GM21390 (cell line): ENCODE results near the gene MTAP.

Source experiments
- ATAC-seq: cut with Tn5 transposase; IDR thresholded peaks from one replicate; pipeline ENCODE4 v1.9.1; 2021; ENCODE audit not compliant: unreplicated experiment

MTAP gene

DNA sequence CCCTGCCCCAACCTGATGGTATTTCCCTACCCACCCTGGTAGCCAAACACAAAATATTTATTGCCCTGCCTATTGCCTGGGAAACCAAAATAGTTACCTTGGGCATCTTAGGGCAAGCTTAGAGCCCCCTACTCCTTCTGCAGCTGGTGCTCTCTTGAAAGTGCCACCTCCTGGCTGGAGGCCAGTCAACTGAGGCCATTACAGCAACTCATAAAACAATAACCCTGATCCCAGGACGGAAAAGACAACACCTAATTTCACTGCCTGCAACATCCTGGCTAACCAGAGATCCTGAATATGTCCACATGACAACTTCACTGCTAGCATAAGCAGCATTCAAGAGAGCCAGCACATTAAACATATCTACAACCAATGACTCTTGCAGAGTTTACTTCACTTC, 38.7 kb downstream of the MTAP start:
- no peak for ATAC-seq

DNA sequence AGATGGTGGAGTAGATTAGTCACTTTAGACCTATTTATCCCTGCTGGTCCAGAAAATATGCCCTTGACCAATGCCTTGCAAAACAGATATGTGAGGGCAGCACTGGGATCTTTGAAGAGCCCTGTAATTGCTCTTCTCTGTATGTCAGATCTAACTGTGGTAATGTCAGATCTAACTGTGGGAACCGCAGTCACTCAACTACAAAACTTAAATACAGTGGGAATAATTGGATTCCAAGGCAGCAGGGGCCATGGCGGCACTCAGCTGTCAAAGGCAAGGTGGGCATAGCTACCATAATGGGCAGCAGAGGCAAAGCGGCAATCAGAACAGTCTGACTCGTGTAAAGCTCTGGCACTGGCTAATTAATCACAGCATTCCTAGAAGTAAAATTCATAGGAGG, 46.2 kb downstream of the MTAP start:
- ATAC-seq, result no peak

DNA sequence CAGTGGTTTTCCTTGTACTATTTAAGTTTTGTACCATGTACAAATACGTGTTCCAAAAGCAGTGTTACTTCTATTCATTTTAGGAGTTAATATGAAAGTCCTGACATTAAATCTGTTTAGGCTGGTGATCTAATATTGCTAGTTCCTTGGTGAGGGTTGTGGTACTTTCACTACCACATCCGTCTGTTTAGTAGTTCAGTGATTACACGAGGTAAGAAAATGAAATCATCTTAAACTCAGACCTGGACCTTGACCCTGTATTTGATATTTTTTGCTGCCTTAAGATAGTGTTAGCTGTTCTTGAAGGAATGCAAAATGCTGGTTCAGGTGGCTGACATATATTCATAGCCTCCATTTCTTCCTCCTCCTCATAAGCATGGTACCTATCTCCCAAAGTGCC, 50.3 kb downstream of the MTAP start:
- ATAC-seq, result peak; percentile 99

DNA sequence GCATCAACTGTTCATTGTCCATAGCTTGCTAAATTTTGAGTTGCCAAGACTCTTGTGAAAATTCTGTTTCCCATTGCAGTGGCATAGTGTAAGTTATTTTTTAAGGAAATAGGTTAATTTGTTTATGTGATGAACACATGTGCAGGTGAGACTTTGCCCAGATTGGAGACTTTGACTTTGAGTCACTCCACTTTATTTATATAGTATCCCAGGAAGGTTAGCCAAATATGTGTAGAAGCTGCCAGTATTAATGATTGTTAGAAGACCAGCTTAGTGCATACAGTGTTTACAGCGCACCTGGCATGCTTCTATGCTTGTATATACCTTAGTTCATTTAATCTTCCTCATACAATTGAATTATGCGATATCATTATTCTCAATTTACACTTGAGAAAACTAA, 51.0 kb downstream of the MTAP start:
- no peak for ATAC-seq

DNA sequence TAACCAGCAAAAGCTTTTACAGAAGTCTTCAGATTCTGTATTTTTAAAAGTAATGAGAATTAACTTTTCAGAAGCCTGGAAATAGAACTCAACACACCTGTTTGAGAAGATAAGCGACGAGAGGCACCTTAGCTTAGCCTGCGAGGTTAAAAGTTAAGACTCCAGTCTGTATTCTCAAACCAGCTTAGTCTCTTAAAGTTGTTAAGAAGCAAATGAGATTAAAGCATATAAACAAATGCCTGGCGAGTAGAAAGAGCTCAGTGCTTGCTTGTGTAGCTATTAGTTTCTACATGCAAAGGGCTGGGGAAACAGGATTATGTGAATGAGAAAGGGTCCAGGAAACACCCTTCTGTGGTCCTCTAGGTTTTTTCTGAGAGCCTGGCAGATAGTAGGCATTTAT, 51.7 kb downstream of the MTAP start:
- ATAC-seq, result no peak

DNA sequence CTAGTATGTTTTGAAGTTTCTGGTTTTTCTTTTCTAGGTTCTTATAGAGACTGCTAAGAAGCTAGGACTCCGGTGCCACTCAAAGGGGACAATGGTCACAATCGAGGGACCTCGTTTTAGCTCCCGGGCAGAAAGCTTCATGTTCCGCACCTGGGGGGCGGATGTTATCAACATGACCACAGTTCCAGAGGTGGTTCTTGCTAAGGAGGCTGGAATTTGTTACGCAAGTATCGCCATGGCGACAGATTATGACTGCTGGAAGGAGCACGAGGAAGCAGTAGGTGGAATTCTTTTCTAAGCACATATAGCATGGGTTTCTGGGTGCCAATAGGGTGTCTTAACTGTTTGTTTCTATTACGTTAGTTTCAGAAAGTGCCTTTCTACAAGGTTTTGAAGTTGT, 52.2 kb downstream of the MTAP start:
- ATAC-seq, result no peak

DNA sequence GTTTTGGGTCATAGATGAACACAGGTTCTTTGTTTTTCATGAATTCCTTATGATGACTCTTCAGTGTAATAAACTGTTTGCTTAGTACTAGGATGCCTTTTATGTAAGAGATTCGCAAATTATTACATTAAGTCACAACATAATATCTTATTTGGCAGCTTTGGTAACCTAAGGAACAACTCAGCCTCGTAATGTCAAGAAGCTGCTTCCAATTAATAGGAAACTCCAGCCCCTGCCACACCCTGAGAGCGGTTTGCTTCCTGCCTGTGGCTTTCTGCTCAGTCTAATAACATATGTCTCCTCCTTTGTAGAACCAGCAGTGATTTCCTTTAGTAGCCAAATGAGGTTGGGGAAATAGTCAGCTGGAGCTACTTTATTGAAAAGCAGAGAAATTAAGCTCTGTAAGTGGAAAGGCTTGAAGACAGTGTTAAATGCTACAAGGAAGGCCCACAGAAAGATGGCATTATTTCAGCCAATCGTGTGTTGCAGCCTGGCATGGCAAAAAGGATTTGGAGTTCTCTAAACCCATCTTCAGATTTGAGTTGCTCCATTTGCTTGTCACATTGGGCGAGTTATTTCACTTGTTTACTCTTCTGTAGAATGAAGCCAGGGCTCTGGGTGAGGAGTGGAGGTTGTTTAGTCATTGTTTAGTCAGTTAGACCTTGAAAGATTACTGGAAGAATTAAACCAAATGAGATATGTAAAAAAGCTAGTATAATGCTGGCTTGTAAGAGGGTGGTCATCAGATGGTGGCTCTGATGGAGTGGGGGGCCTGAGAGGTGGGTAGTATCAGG, 54.1 kb downstream of the MTAP start:
- no peak for ATAC-seq

DNA sequence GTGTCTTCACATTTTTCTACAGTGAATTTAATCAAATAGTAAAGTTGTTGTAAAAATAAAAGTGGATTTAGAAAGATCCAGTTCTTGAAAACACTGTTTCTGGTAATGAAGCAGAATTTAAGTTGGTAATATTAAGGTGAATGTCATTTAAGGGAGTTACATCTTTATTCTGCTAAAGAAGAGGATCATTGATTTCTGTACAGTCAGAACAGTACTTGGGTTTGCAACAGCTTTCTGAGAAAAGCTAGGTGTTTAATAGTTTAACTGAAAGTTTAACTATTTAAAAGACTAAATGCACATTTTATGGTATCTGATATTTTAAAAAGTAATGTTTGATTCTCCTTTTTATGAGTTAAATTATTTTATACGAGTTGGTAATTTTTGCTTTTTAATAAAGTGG, 60.4 kb downstream of the MTAP start:
- ATAC-seq, result no peak

DNA sequence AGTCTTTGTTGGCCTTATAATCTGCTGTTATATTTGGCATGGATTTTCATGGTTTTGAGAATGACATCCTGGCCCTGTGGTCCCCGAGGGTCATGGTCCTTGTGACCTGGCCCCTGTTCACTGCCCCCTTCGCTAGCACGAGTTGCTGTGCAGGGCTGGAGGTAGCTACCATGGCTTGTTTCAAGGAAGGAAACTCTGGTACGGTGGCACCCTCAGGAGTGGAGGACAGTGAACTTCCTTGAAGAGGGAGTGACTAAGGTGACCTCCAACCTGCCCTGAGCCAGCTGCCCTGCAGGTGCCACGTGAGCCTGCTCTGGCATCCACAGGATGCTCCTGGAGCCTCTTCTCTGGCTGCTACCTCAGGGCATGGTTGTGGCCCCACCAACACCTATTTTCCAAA, 62.1 kb downstream of the MTAP start:
- ATAC-seq, result no peak

DNA sequence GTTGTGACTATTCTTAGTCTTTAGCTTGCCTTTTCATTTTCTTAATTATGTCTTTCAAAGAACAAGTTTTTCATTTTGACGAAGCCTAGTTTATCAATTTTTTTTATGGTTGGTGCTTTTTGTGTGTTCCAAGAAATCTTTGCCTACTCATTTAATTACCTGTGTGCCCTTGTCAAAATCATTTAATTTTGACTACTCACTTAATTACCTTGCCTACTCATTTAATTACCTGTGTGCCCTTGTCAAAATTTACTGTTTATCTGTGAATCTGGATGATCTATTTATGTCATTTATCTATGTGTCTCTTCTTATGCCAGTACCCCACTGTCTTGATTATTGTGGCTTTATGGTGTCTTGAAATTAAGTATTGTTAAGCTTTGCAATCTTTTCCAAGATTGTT, 63.9 kb downstream of the MTAP start:
- ATAC-seq, result no peak

DNA sequence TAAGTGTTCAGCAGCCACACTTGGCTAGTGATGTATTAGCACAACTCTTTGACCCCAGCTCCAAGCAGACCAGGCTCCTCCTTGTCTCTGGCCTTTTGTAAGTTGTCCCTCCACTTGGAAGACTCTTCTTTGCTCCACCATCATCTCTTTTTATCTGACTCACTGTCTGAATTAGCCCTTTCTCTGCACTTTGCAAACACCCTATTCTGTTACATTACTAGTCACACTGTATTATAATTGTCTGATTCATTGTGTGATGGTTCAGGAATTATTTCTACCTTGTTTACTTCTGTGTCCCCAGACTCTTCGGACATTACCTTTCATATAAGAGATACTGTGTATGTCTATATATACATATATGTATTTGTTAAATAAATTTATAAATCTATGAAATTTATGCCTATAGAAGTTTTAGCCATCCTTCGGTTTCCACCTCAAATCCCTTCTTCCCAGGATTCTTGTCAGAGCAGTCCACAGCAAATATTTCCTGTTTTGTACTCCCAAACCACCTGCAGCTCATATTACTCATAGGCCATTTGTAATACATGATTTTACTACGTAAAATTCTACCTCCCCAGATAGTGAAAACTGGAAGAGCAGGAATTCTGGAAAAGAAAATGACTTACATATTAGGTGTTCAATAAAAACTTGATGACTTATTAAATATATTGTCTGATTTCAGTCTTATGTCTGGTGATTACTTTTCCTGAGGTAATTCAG, 69.0 kb downstream of the MTAP start:
- ATAC-seq, result no peak

DNA sequence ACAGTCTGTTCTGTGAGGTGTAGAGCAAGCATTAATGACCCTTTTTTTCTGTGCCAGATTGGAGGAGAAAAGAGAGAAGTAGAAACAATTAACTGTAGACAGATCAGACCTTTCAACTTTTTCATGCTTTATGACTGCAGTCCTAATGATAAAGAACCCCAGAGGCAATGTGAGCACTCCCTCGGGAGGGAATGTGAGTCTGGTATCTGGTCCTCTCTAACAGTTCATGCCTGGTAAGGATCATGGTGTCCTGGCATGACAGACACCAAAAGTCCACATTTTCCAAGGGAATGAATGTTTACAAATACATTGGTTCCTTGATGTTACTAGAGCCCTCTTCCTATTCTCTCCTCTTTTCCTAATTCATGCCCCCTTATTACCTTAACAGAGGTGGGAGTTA, 70.3 kb downstream of the MTAP start:
- ATAC-seq, result no peak

DNA sequence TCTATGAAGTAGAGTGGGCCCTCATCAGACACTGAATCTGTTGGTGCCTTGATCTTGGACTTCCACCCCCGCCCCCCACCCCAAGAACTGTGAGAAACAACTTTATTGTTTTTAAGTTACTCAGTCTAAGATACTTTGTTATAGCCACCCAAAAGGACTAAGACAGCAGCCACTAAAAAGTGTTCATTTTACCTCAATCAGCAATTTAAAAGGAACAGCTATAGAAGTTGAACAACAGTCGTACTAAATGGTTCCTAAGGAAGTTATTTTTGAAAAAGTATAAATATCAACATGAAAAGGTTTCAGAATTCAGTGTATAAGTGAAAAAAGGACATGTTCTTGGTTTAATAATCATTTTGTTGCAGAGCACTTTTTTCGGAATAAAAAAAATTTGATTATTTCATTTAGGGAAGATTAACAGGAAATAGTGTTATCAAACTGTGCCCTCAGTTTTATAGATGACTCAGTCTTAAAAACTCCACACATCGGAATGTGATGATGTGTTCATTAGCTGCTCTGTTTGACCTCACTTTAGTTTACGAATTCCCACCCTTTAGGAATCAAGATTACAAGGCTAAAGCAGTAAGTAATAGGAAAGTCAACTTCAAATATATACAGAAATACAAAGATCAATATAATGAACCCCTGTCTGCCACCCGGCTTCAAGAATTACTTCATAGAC, 71.2 kb downstream of the MTAP start:
- ATAC-seq, result no peak

DNA sequence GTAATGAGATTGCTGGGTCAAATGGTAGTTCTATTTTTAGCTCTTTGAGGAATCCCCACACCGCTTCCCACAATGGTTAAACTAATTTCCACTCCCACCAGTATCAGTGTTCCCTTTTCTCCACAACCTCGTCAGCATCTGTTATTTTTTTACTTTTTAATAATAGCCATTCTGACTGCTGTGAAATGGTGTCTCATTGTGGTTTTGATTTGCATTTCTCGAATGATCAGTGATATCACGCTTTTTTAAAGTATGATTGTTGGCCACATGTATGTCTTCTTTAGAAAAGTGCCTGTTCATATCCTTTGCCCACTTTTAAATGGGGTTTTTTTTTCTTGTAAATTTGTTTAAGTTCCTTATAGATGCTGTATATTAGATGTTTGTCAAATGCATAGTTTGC, 73.5 kb downstream of the MTAP start:
- ATAC-seq, result no peak

DNA sequence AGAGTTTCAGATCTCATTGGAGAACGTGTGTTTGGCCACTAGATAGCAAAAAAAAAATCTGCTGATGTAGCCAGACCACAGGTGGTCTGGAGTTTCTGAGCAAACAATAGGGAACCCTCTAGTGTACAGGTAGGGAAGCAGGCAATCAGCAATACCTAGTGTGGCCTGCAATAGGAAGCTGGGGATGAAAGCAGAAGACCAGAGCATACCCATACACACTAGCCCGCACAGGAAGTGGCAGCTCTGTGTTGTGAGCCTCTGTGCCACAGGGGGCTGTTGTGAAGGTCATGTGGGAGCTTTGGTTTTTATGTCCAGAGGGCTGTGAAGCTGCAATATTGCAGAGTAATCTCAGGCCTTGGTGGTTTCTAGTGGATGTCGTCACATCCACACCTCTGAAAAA, 81.2 kb downstream of the MTAP start:
- ATAC-seq, result no peak

DNA sequence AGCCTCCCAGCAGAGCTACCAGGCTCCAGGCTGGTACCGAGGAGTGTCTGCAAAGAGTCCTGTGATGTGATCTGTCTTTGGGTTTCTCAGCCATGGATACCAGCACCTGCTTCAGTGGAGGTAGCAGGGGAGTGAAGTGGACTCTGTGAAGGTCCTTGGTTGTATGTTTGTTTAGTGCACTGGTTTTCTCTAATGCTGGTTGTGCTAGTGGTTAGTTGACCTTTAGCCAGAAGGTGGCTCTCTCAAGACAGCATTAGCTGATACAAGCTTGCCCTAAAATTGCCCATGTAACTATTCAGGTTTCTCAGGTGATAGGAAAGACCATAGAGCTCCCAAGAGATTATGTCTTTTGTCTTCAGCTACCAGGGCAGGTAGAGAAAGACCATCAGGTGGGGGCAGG, 87.2 kb downstream of the MTAP start:
- ATAC-seq, result no peak

DNA sequence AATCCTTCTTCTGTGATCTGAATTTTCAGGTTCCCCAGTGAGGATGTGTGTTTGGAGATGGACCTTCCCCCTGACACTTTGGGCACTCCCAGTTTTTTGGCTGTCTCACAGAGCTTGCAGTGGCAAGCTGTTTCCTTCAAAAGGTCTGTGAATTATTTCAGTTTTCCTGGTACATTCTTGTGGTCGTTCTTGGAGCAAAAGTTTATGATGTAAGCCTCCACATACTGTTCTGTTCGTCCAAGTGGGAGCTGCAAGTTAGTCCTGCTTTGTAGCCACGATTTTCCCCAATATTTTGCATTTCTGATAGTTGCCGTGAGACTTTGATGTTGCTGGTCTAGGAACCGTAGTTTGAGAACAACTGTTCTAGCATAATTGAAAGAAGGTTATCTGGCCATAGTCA, 88.3 kb downstream of the MTAP start:
- no peak for ATAC-seq

DNA sequence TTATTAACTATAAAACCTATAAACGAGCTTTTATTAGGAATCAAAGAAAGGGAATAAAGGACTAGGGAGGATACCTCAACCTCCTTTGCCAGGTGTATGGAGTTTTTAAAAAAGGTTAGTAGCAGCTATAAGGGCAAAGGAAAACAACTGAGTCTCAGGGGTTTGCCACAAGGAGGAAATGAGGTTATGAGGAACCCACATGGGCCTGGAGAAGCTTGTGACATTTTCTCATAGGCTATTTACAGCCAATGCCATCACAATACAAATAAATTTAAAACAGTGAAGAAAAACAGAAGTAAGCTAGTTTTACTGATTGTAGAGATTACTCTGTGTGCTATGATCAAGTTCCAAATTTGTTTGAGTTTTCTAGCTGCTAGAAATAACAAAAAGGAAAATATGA, 99.1 kb downstream of the MTAP start:
- no peak for ATAC-seq

DNA sequence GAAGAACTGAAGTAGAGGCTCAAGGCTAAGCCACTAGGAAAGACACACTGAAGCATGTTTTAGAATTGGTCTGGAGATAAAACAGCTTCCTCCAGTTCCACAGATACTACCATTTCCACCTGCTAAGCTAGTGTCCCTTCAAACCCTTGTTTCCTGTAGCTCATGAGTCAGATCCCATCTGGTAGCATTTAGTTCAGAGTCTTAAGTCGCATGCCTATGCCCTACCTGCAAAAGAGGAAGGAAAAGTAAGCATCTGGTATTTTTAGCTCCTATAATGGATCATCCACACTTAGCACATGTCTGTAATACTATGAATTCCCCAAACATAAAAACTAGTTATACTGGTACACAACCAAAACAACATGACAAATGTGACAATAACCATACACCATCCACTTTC, 99.7 kb downstream of the MTAP start:
- ATAC-seq, result peak; percentile 70

DNA sequence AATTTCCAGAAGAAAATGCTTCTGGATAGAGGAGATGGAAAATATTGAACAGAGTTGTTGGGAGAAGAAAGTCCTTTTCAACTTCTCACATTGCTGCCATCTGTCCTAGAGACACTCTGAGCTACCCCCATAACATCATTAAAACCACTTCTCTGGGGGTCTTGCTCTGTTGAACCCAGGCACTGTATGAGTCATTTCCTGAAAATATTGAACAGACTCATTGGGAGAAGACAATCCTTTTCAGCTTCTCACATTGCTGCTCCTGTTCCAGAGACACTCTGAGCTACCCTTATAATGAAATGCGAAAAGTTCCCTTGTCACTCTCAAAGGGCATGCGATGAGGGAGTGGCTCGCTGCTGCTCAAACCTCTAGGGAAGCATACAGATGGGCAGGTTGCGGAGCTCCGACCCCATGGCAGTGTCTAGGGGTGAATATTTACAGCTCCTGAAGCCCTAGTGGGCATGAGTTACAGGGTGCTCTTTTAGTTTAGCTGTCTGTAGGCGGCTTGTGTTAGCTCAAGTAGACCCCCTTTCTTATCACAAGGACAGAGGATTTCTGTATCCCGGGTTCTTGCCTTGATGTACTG, 101.0 kb downstream of the MTAP start:
- ATAC-seq, result no peak

DNA sequence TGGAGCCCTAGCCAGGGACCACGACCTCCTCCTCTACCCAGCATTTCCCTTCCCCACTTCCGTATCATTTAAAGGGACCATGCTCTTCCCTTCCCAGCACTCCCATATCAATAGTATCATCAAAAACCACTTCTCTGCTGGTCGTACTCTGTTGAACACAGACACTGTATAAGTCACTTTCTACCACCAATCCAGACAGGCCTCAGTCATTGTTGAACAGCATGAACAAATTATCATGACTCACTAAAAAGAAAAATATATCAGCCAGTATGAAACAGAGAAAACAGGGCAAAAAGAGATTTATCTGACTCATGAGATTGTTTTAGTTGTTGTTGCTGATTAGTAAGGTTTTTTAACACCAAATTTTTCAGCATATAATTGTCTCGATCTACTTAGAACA, 101.9 kb downstream of the MTAP start:
- ATAC-seq, result no peak

DNA sequence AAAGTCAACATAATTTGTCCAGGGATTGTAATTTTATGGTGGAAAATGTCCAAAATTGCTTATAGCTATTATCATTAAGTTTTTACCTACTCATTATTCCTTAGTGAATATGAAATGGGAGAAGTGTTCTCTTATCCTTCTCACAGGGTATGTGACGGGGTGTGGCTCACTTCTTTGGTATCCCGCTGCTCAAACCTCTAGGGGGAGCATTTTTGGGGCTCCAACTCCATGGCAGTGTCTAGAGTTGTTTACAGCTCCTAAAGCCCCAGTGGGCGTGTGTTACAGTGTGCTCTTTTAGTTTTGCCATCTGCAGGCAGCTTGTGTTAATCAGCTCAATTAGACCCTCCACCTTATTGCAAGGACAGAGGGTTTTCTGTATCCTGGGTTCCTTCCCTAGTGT, 102.3 kb downstream of the MTAP start:
- ATAC-seq, result no peak
